ENCODE results near the gene MYO10.

DNA sequence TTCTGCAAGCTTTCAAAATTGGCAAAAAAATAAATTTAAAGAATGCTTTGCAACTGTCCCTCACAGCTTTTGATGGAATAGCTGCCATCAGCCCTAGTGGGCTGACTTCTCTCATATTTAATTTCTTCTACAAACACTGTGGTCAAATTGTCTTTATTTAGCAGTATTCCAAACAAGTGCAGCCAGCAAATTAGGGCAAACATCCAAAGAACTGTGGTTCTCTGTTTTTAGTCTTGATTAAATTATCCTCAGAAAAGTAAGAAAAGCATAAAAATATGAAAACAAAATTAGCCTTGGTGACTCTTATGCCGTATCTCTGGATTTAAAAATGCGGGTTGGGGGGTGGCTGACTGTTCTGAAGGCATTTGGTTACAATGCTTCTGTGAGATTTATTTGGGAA is 223.5 kb downstream of the MYO10 start:
- TF ChIP-seq HDGF (IDR thresholded peaks at IDR 0.05; ENCODE audit: borderline replicate concordance), result no peak
- no peak for TF ChIP-seq BHLHE40 (IDR thresholded peaks at IDR 0.05; ENCODE audit: borderline replicate concordance)
- no peak for TF ChIP-seq ELF4 (IDR thresholded peaks at IDR 0.05)
- no peak for TF ChIP-seq FOXK2 (IDR thresholded peaks at IDR 0.05)
- no peak for TF ChIP-seq SUZ12 (IDR thresholded peaks at IDR 0.05)
- no peak for TF ChIP-seq L3MBTL2 (conservative IDR thresholded peaks at IDR 0.05)
- no peak for TF ChIP-seq ARNT (IDR thresholded peaks at IDR 0.05)
- no peak for TF ChIP-seq SP1 (IDR thresholded peaks at IDR 0.05)
- TF ChIP-seq NFRKB (IDR thresholded peaks at IDR 0.05), result no peak
- no peak for TF ChIP-seq PKNOX1 (IDR thresholded peaks at IDR 0.05)
- no peak for TF ChIP-seq LEF1 (IDR thresholded peaks at IDR 0.05; ENCODE audit: borderline replicate concordance)
- TF ChIP-seq FOXM1 (IDR thresholded peaks at IDR 0.05; ENCODE audit: borderline replicate concordance), result no peak
